Measurements from ENCODE around the gene CDH13. TPM values are rescaled to one million over a fixed set of nuclear protein-coding genes. Genes with fewer than 3 reads are reported as not detected.

Gene CDH13
- total RNA-seq, 1 experiment from 2014 or later, result 49.3 TPM

- no peak for TF ChIP-seq CTCF (IDR thresholded peaks at IDR 0.05; ENCODE audit: unreplicated experiment)
- ChIA-PET CTCF (interaction anchor here (1.7 kb wide), 1 partner anchor 120 kb away, joined by 5 read pairs; no protein-coding TSS in a partner anchor), POLR2A (interaction anchor here (0.7 to 1.9 kb wide), 3 partner anchors 9 to 118 kb away, joined by 3 to 5 read pairs (median 4); no protein-coding TSS in a partner anchor)
- Mint-ChIP-seq H3K9me3 (ENCODE audit: unreplicated experiment) (no peaks in the 10 kb centered on the region), H3K27ac (ENCODE audit: low read depth, unreplicated experiment) (peak overlapping the region; percentile 91), H3K4me1 (ENCODE audit: insufficient read depth, unreplicated experiment) (peaks cover 8% of the 10 kb centered on the region), H3K4me3 (ENCODE audit: unreplicated experiment) (no peak overlapping the region), H3K27me3 (ENCODE audit: insufficient read depth, unreplicated experiment) (no peaks in the 10 kb centered on the region), H3K36me3 (ENCODE audit: insufficient read depth, unreplicated experiment) (peaks cover 35% of the 10 kb centered on the region)
- intact Hi-C loops (cut with micrococcal nuclease), result loop anchor here (5.0 kb wide), 1 partner anchor 120 kb away; no protein-coding TSS in a partner anchor
- no TSS peak for BruUV-seq (replicated peaks)
- no peak for DNase-seq (ENCODE audit: unreplicated experiment)
Observed at GRCh38 chr16:83807327-83807709, 1180.5 kb downstream of the CDH13 start.

- peaks cover 41% of the 10 kb centered on the region for H3K36me3 Mint-ChIP-seq (ENCODE audit: insufficient read depth, unreplicated experiment)
- no TSS peak for BruUV-seq (replicated peaks)
- H3K4me3 Mint-ChIP-seq (ENCODE audit: unreplicated experiment), result peak within 1 kb of the TSS; percentile 95
- H3K27me3 Mint-ChIP-seq (ENCODE audit: insufficient read depth, unreplicated experiment), result no peaks in the 10 kb centered on the region
- DNase-seq (ENCODE audit: unreplicated experiment), result peak; percentile 92
- intact Hi-C loops (cut with micrococcal nuclease), result loop anchor here (5.0 kb wide), 1 partner anchor 121 kb away; no protein-coding TSS in a partner anchor
- TF ChIP-seq CTCF (IDR thresholded peaks at IDR 0.05; ENCODE audit: unreplicated experiment), result no peak
- CTCF ChIA-PET, result interaction anchor here (1.7 kb wide), 1 partner anchor 119 kb away, joined by 5 read pairs; no protein-coding TSS in a partner anchor
- peaks cover 2% of the 10 kb centered on the region for H3K4me1 Mint-ChIP-seq (ENCODE audit: insufficient read depth, unreplicated experiment)
- H3K9me3 Mint-ChIP-seq (ENCODE audit: unreplicated experiment), result no peaks in the 10 kb centered on the region
- POLR2A ChIA-PET, result interaction anchor here (0.7 to 1.9 kb wide), 6 partner anchors 9 to 395 kb away, joined by 3 to 5 read pairs (median 4); no protein-coding TSS in a partner anchor
- peak within 1 kb of the TSS; percentile 91 for H3K27ac Mint-ChIP-seq (ENCODE audit: low read depth, unreplicated experiment)
Observed at GRCh38 chr16:83807710-83808572, 1181.2 kb downstream of the CDH13 start, which contains the start of gene HSBP1. HSBP1 (plus strand) TSS chr16:83807978; CDS start chr16:83808077, 99 bp downstream.

- DNase-seq (ENCODE audit: unreplicated experiment), result no peak
- Mint-ChIP-seq H3K36me3 (ENCODE audit: insufficient read depth, unreplicated experiment) (peaks cover 48% of the 10 kb centered on the region), H3K27ac (ENCODE audit: low read depth, unreplicated experiment) (peak overlapping the region; percentile 91), H3K9me3 (ENCODE audit: unreplicated experiment) (no peaks in the 10 kb centered on the region), H3K4me1 (ENCODE audit: insufficient read depth, unreplicated experiment) (no peaks in the 10 kb centered on the region), H3K27me3 (ENCODE audit: insufficient read depth, unreplicated experiment) (no peaks in the 10 kb centered on the region), H3K4me3 (ENCODE audit: unreplicated experiment) (peak overlapping the region; percentile 95)
- TSS peak; percentile 56 for BruUV-seq (replicated peaks)
- ChIA-PET POLR2A (interaction anchor here (0.7 to 1.9 kb wide), 5 partner anchors 9 to 395 kb away, joined by 3 to 5 read pairs (median 3); no protein-coding TSS in a partner anchor), CTCF (interaction anchor here (0.7 to 1.7 kb wide), 2 partner anchors 33 to 118 kb away, joined by 5 read pairs; no protein-coding TSS in a partner anchor)
- intact Hi-C loops (cut with micrococcal nuclease), result loop anchor here (5.0 kb wide), 1 partner anchor 121 kb away; no protein-coding TSS in a partner anchor
- no peak for TF ChIP-seq CTCF (IDR thresholded peaks at IDR 0.05; ENCODE audit: unreplicated experiment)
Observed at GRCh38 chr16:83808573-83809014, 1181.8 kb downstream of the CDH13 start.

GRCh38 chr16:83809092-83809491 lies 1182.3 kb downstream of the CDH13 start:
- Mint-ChIP-seq H3K9me3 (ENCODE audit: unreplicated experiment) (no peaks in the 10 kb centered on the region), H3K4me1 (ENCODE audit: insufficient read depth, unreplicated experiment) (no peaks in the 10 kb centered on the region), H3K36me3 (ENCODE audit: insufficient read depth, unreplicated experiment) (peaks cover 52% of the 10 kb centered on the region), H3K27me3 (ENCODE audit: insufficient read depth, unreplicated experiment) (no peaks in the 10 kb centered on the region), H3K4me3 (ENCODE audit: unreplicated experiment) (peak overlapping the region; percentile 95), H3K27ac (ENCODE audit: low read depth, unreplicated experiment) (no peak overlapping the region)
- intact Hi-C loops (cut with micrococcal nuclease), result loop anchor here (5.0 kb wide), 1 partner anchor 122 kb away; no protein-coding TSS in a partner anchor
- ChIA-PET POLR2A (interaction anchor here (1.1 to 1.9 kb wide), 2 partner anchors 8 to 120 kb away, joined by 3 to 5 read pairs; no protein-coding TSS in a partner anchor), CTCF (interaction anchor here (0.6 to 0.7 kb wide), 2 partner anchors 32 to 257 kb away, joined by 3 to 5 read pairs; no protein-coding TSS in a partner anchor)
- no TSS peak for BruUV-seq (replicated peaks)
- no peak for DNase-seq (ENCODE audit: unreplicated experiment)
- TF ChIP-seq CTCF (IDR thresholded peaks at IDR 0.05; ENCODE audit: unreplicated experiment), result no peak

Measured in MCF 10A (cell line).